Measurements from ENCODE around the gene MRPL1. TPM values are rescaled to one million over a fixed set of nuclear protein-coding genes. Genes with fewer than 3 reads are reported as not detected.

The MRPL1 gene
- total and polyA plus RNA-seq, 2 of the 13 experiments (the other 11 are each of a cell fraction or from before 2014, with no cell fraction given) = 23.3 to 61.5 TPM

DNA sequence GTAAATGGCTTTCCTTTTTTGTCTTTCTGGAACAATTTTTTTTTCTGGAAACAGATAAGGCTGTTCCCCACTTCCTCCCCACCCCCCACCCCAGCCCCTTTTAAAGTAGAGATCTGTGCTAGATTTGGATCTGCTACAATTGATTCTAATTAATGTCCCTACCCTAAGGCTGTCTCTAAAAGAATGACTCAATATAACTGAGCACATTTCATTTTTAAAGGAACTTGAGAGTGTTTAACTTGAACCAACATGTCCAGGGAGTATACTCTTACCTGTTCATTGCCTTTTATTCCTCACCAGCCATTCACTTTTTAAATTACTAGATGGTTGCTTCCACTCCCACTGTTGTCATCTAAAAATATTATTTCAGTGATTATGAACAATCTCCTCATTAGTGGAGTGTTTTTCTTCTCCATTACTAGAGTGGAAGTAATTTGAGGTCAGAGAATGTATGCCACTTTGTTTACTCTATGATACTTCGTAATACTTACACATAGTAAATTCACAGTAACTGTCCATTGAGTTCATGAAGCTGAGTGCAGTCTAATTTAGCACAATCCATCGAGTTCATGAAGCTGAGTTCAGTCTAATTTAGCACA, 29.4 kb upstream of the MRPL1 start:
- Histone ChIP-seq H3K4me2 (ENCODE audit: low read depth, low read length) (no peak overlapping the region), H3K4me3 (replicated peaks in 1 of 3; ENCODE audit: insufficient read depth in 1 of 3, low read depth in 2 of 3, low read length in 3 of 3) (no peak overlapping the region), H3K36me3 (replicated peaks in 1 of 2; ENCODE audit: control insufficient read depth in 1 of 2, insufficient read depth in 2 of 2, low read length in 2 of 2) (no peaks in the 10 kb centered on the region), H3K4me1 (ENCODE audit: insufficient read depth, low read length) (peaks cover 6% of the 10 kb centered on the region), H3K79me2 (ENCODE audit: insufficient read depth, low read length) (no peaks in the 10 kb centered on the region), H3K9me3 (ENCODE audit: low read length) (no peaks in the 10 kb centered on the region), H3K27me3 (ENCODE audit: control insufficient read depth in 1 of 2, insufficient read depth in 2 of 2, low read length in 2 of 2) (no peaks in the 10 kb centered on the region; a peak in 2 of 5 replicates), H4K20me1 (ENCODE audit: insufficient read depth, low read length) (no peaks in the 10 kb centered on the region), H3K9ac (ENCODE audit: insufficient read depth, low read depth, low read length) (no peak overlapping the region), H3K27ac (ENCODE audit: extremely low read length, insufficient read depth, low read length) (no peak overlapping the region), H2AFZ (ENCODE audit: low read length) (no peak overlapping the region)
- WGBS (ENCODE audit: low lambda C conversion rate) = 4% methylated on average over 2 of the region's 2 CpGs
- intact Hi-C loops (cut with micrococcal nuclease; ENCODE audit: unreplicated experiment) (no loop called here), in situ Hi-C loops (cut with HindIII; ENCODE audit: extremely low pct_ligation_motif_present, low pct_unique_long_range_greater_than_20kb) (no loop called here)
- ChIA-PET POLR2A (no interaction called here), CTCF (ENCODE audit: low intra/inter-chr PET ratio, low total read pairs) (no interaction called here)
- DNase-seq (ENCODE audit: low spot score) (no peak), FAIRE-seq (no peak), ATAC-seq (no peak)
- TF ChIP-seq NR3C1 (CRISPR knock-in tag; IDR thresholded peaks at IDR 0.05) = no peak
- no peak for TF ChIP-seq MIER3 (CRISPR knock-in tag; IDR thresholded peaks at IDR 0.05; ENCODE audit: borderline replicate concordance)
- no peak for TF ChIP-seq ATRX (CRISPR knock-in tag; IDR thresholded peaks at IDR 0.05; ENCODE audit: borderline replicate concordance)
- no peak for TF ChIP-seq ZNF430 (CRISPR knock-in tag; IDR thresholded peaks at IDR 0.05)
- no peak for TF ChIP-seq ZNF264 (CRISPR knock-in tag; IDR thresholded peaks at IDR 0.05)
- no peak for TF ChIP-seq KLF15 (CRISPR knock-in tag; IDR thresholded peaks at IDR 0.05; ENCODE audit: borderline replicate concordance)
- TF ChIP-seq, protein P1, sequence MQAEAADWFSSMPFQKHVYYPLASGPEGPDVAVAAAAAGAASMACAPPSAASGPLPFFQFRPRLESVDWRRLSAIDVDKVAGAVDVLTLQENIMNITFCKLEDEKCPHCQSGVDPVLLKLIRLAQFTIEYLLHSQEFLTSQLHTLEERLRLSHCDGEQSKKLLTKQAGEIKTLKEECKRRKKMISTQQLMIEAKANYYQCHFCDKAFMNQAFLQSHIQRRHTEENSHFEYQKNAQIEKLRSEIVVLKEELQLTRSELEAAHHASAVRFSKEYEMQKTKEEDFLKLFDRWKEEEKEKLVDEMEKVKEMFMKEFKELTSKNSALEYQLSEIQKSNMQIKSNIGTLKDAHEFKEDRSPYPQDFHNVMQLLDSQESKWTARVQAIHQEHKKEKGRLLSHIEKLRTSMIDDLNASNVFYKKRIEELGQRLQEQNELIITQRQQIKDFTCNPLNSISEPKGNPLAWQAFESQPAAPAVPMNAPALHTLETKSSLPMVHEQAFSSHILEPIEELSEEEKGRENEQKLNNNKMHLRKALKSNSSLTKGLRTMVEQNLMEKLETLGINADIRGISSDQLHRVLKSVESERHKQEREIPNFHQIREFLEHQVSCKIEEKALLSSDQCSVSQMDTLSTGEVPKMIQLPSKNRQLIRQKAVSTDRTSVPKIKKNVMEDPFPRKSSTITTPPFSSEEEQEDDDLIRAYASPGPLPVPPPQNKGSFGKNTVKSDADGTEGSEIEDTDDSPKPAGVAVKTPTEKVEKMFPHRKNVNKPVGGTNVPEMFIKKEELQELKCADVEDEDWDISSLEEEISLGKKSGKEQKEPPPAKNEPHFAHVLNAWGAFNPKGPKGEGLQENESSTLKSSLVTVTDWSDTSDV (CRISPR knock-in tag; IDR thresholded peaks at IDR 0.05) = no peak
- no peak for TF ChIP-seq PAX8 (CRISPR knock-in tag; IDR thresholded peaks at IDR 0.05; ENCODE audit: borderline replicate concordance)
- TF ChIP-seq ZNF513 (CRISPR knock-in tag; conservative IDR thresholded peaks at IDR 0.05) = no peak
- no peak for TF ChIP-seq KDM6A (CRISPR knock-in tag; IDR thresholded peaks at IDR 0.05; ENCODE audit: low read depth)
- TF ChIP-seq ZSCAN31 (CRISPR knock-in tag; IDR thresholded peaks at IDR 0.05; ENCODE audit: low read depth) = no peak
- no peak for TF ChIP-seq ZNF598 (CRISPR knock-in tag; IDR thresholded peaks at IDR 0.05; ENCODE audit: borderline replicate concordance)
- TF ChIP-seq TEF (CRISPR knock-in tag; IDR thresholded peaks at IDR 0.05) = no peak
- TF ChIP-seq AGO1 (IDR thresholded peaks at IDR 0.05; ENCODE audit: low read depth, low read length, poor library complexity, severe bottlenecking) = no peak
- no TSS peak for BruUV-seq (replicated peaks)
